Vagina (tissue), 2 donors: ENCODE results near the gene PFDN2. TPM values are rescaled to one million over a fixed set of nuclear protein-coding genes. Genes with fewer than 3 reads are reported as not detected.

Source experiments
- DNase-seq, 2 donors: peaks; one replicate each; pipeline ENCODE4 v3.0.0-alpha.2; 2017; ENCODE audit errors: extremely low spot score in 2 of 2
- H3K27ac ChIP-seq: fragments of 200-600 bp; sonication (generic); one replicate; pipeline ENCODE4 v1.5.1; 2019
- H3K27me3 ChIP-seq: fragments of 200-600 bp; sonication (generic); one replicate; pipeline ENCODE4 v1.5.1; 2019
- H3K36me3 ChIP-seq, 2 donors: fragments of 200-600 bp; sonication (generic); one replicate each; pipeline ENCODE4 v1.5.1; 2017 to 2019
- H3K4me1 ChIP-seq: fragments of 200-600 bp; sonication (generic); one replicate; pipeline ENCODE4 v1.5.1; 2019
- H3K4me3 ChIP-seq, 2 donors: fragments of 200-600 bp; sonication (generic); 1 replicate in 1 of 2; 2 replicates in 1 of 2; pipeline ENCODE4 v1.5.1; 2016 to 2019
- H3K9me3 ChIP-seq: fragments of 200-600 bp; sonication (generic); one replicate; pipeline ENCODE4 v1.5.1; 2019
- POLR2A ChIP-seq, 2 donors: fragments of 450-650 bp; IDR thresholded peaks; one replicate each; pipeline ENCODE4 v1.6.1; 2017; ENCODE audit warnings: antibody characterized with exemption in 2 of 2, mild to moderate bottlenecking in 2 of 2, moderate library complexity in 2 of 2
- POLR2AphosphoS5 ChIP-seq, 2 donors: sonication (generic); formaldehyde crosslinking; IDR thresholded peaks; one replicate each; pipeline ENCODE4 v1.9.0; 2017; ENCODE audit warnings: antibody characterized with exemption in 2 of 2, mild to moderate bottlenecking in 2 of 2, low read depth in 1 of 2; ENCODE audit not compliant: insufficient read depth in 1 of 2
- intact Hi-C: fragments of 100-400 bp; cut with DNase I; formaldehyde crosslinking; loops from one replicate; pipeline ENCODE4 v1.15.1; 2023
- total RNA-seq: library from RNA; depleted of rRNA; stranded (reverse); fragments of >200 nt; gene quantifications from one replicate; pipeline ENCODE4 v1.2.3, GENCODE V29; 2016
- TF ChIP-seq, protein P1 (sequence below), 3 experiments: fragments of 450-650 bp in 2 of 3; fragments of 200-600 bp in 1 of 3; sonication (generic) in 1 of 3; IDR thresholded peaks; one replicate each; pipeline ENCODE4 v1.5.1; 2017 to 2019; ENCODE audit warnings: antibody characterized with exemption in 3 of 3, mild to moderate bottlenecking in 2 of 3, moderate library complexity in 2 of 3

Gene PFDN2
- total RNA-seq, 1 donor from 2014 or later, result 47.1 TPM

DNA sequence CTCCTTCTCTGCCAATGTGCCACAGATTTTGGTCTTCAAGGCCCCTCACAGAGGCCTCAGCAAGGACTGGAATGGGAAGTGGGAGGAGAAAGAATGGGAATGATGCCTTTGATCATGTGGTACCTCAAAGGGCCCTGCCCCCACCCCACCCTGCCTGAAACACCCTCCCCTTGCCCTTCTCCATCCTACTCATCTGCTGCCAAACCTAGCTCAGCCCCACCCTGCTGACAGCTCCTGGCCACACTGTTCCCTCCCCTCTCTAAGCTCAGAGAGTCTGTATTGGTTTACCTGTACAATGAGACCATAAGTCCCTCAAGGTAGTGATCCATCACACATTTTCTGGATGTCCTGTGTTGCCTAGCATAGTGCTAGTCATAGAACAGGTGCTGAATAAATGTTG is 41.4 kb downstream of the PFDN2 start:
- H3K36me3 ChIP-seq, result no peaks in the 10 kb centered on the region
- TF ChIP-seq POLR2AphosphoS5 (IDR thresholded peaks at IDR 0.05; ENCODE audit: insufficient read depth in 1 of 2, low read depth in 1 of 2) (no peak), POLR2A (IDR thresholded peaks at IDR 0.05) (no peak)
- TF ChIP-seq, protein P1, sequence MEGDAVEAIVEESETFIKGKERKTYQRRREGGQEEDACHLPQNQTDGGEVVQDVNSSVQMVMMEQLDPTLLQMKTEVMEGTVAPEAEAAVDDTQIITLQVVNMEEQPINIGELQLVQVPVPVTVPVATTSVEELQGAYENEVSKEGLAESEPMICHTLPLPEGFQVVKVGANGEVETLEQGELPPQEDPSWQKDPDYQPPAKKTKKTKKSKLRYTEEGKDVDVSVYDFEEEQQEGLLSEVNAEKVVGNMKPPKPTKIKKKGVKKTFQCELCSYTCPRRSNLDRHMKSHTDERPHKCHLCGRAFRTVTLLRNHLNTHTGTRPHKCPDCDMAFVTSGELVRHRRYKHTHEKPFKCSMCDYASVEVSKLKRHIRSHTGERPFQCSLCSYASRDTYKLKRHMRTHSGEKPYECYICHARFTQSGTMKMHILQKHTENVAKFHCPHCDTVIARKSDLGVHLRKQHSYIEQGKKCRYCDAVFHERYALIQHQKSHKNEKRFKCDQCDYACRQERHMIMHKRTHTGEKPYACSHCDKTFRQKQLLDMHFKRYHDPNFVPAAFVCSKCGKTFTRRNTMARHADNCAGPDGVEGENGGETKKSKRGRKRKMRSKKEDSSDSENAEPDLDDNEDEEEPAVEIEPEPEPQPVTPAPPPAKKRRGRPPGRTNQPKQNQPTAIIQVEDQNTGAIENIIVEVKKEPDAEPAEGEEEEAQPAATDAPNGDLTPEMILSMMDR (IDR thresholded peaks at IDR 0.05), result no peak

DNA sequence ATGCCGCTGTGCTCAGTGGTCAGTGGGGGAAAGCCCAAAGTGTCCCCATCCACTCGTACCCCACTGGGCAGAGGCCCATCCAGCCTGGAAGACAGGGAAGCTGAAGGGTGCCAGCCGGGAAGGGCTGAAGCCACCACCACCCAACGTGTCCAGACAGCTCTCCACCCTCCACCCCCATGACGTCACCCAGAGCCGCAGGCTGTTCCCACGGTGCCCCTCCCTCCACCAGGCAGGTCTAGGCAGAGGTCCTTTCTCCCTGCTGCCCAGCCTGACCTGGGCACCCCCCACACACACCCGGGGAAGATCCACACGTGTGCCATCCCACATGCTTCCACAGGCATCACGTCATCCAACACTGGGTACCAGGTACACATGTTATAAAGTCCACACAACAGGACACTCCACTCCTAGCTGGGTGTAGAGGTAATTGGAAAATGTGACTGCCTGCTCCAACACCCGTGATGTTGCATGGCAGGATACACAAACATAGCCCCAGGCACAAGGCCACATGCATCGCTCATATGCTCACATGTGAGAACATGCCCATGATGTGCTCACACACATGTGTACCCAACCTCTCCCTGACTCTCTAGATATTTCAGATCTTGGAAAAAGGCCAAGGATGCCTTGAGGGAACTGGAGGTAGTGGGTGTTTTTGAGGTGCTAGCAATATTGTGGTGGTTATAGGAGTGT is 43.0 kb downstream of the PFDN2 start:
- Histone ChIP-seq H3K4me3 (no peak overlapping the region), H3K36me3 (no peaks in the 10 kb centered on the region), H3K9me3 (no peaks in the 10 kb centered on the region), H3K27me3 (no peaks in the 10 kb centered on the region), H3K4me1 (peaks cover 5% of the 10 kb centered on the region), H3K27ac (peak overlapping the region; percentile 49)
- no peak for TF ChIP-seq POLR2A (IDR thresholded peaks at IDR 0.05)
- TF ChIP-seq POLR2AphosphoS5 (IDR thresholded peaks at IDR 0.05; ENCODE audit: insufficient read depth in 1 of 2, low read depth in 1 of 2), result peak; percentile 50 to 57
- intact Hi-C loops, result no loop called here
- DNase-seq, result no peak

More for the DNA sequence above, 41.4 kb downstream of the PFDN2 start:
- DNase-seq, result no peak
- H3K9me3 ChIP-seq, result no peaks in the 10 kb centered on the region
- H3K4me3 ChIP-seq, result no peak overlapping the region
- peak overlapping the region; percentile 53 for H3K27ac ChIP-seq
- no peaks in the 10 kb centered on the region for H3K27me3 ChIP-seq
- intact Hi-C loops, result no loop called here
- H3K4me1 ChIP-seq, result peaks cover 5% of the 10 kb centered on the region

DNA sequence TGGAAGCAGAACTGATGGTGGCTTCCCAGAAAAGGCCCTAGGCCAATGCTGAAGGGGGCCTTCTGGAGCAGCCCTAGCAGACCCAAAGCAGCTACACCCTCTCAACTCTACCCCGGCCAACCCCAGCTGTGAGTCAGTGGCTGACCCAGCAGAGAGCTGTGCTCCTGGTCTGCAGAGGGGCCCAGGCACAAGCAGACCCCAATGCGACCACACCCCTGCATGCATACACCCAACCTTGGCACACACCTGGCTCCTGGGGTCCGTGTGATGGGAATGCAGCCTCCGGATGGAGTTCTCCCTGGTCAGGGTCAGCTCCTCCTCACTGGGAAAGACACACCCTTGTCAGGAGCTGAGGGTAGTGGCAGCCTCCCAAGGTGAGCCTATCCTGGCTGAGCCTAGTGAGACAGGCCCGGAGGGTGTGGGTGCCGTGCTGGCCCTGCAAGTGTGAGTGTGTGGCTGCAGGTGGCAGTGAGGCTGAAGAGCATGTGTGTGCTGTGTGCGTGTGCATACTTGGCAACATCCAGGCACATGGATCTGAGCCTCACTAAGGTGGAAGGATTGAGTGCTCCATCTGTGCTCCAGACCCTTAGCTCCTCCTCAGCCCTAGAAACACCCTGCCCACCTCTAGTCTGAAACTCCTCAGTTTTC is 44.2 kb downstream of the PFDN2 start:
- no peaks in the 10 kb centered on the region for H3K36me3 ChIP-seq
- peak overlapping the region; percentile 49 for H3K27ac ChIP-seq
- H3K27me3 ChIP-seq, result no peaks in the 10 kb centered on the region
- DNase-seq, result no peak
- H3K4me1 ChIP-seq, result peaks cover 5% of the 10 kb centered on the region
- no peaks in the 10 kb centered on the region for H3K9me3 ChIP-seq
- H3K4me3 ChIP-seq, result no peak overlapping the region
- TF ChIP-seq, protein P1 (IDR thresholded peaks at IDR 0.05), result no peak
- TF ChIP-seq POLR2AphosphoS5 (IDR thresholded peaks at IDR 0.05; ENCODE audit: insufficient read depth in 1 of 2, low read depth in 1 of 2) (peak in 1 of 2 donors; percentile 33), POLR2A (IDR thresholded peaks at IDR 0.05) (no peak)
- intact Hi-C loops, result no loop called here

DNA sequence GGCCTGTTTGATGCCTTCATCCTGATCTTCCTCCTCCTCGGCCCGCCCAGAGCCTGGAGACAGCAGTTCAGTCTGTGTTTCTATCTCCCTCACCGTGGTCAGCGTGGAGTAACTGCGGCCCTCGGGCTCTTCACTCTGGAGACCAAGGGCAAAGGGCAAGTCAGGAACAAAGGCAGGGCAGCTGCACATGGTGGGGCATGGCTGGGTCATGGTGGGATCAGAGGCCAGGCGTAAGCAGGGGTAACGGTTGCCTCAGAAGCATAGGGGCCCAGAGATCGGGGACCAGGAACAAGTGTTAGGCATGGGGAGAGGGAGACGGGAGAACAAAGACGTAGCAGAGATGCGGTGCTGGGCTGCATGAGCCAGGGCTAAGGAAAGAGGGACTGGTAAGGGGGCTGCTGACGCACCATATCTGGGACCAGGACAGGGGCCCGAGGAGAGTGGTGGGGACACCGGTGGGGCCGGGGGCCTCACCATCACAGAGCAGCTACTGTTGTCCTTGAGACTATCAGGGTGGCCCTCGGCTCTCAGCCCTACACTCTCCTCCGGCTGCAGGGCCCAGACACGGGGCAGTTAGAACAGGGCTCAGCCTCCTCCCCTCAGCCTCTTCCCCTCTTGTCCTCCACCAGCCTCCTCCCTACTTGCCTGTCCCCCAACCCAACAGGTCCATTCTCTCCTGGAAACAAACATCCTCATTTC is 44.9 kb downstream of the PFDN2 start:
- H3K27ac ChIP-seq, result peak overlapping the region; percentile 35
- TF ChIP-seq POLR2A (IDR thresholded peaks at IDR 0.05) (no peak), POLR2AphosphoS5 (IDR thresholded peaks at IDR 0.05; ENCODE audit: insufficient read depth in 1 of 2, low read depth in 1 of 2) (no peak)
- TF ChIP-seq, protein P1 (IDR thresholded peaks at IDR 0.05), result no peak
- H3K4me1 ChIP-seq, result peaks cover 5% of the 10 kb centered on the region
- no peaks in the 10 kb centered on the region for H3K27me3 ChIP-seq
- DNase-seq, result no peak
- no peaks in the 10 kb centered on the region for H3K36me3 ChIP-seq
- H3K9me3 ChIP-seq, result no peaks in the 10 kb centered on the region
- no peak overlapping the region for H3K4me3 ChIP-seq
- intact Hi-C loops, result no loop called here

DNA sequence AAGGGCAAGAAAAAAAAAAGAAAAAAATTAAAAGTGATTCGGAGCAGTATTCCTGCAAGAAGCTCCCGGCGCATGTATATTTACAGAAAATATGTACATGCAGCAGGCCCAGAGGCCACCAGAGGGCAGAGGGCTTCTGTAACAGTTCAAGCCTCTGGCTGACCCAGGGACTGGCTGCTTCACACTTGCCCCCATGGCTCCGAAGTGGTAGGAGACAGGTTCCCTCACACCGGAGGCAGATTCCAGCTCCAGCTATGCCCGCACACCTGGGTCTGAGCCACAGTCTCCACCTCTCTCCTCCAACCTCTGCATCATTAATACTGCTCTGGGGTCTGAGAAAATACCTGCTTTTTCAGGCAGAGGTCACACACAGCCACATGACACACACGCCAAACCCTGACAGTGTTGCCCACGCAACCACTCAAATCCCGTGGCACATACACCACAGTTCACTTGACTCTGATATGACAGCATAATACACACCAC is 45.9 kb downstream of the PFDN2 start:
- Histone ChIP-seq H3K27me3 (no peaks in the 10 kb centered on the region), H3K27ac (no peak overlapping the region), H3K36me3 (no peaks in the 10 kb centered on the region), H3K4me1 (peaks cover 5% of the 10 kb centered on the region), H3K9me3 (no peaks in the 10 kb centered on the region), H3K4me3 (no peak overlapping the region)
- DNase-seq, result no peak
- TF ChIP-seq, protein P1 (IDR thresholded peaks at IDR 0.05), result peak in 1 of 3 experiments; percentile 27
- TF ChIP-seq POLR2AphosphoS5 (IDR thresholded peaks at IDR 0.05; ENCODE audit: insufficient read depth in 1 of 2, low read depth in 1 of 2), result no peak
- intact Hi-C loops, result no loop called here
